Astrocyte (in vitro differentiated cells and primary cell): Measurements from ENCODE around the gene DBNDD2. TPM values are rescaled to one million over a fixed set of nuclear protein-coding genes. Genes with fewer than 3 reads are reported as not detected.

Source experiments
- DNase-seq: peaks from one replicate; pipeline ENCODE4 v3.0.0-alpha.2; 2010; ENCODE audit warnings: low read depth
- FAIRE-seq: peaks from 2 replicates; lab custom pipeline; 2011; peaks lifted over from hg19 to GRCh38; lab: Jason Lieb, UNC
- H2AFZ ChIP-seq: 2 replicates; pipeline ENCODE4 v1.6.0; 2012; ENCODE audit warnings: low read depth, low read length, inconsistent platforms
- H3K27ac ChIP-seq: 2 replicates; pipeline ENCODE4 v1.5.1; 2011; ENCODE audit warnings: low read depth, low read length, inconsistent platforms
- H3K27me3 ChIP-seq: 2 replicates; pipeline ENCODE4 v1.6.0; 2011; ENCODE audit warnings: low read length, inconsistent platforms; ENCODE audit not compliant: insufficient read depth
- H3K36me3 ChIP-seq: 2 replicates; pipeline ENCODE4 v1.5.1; 2011; ENCODE audit warnings: low read length, inconsistent platforms; ENCODE audit not compliant: insufficient read depth
- H3K4me1 ChIP-seq: 2 replicates; pipeline ENCODE4 v1.5.1; 2011; ENCODE audit warnings: low read length, inconsistent platforms; ENCODE audit not compliant: insufficient read depth
- H3K4me2 ChIP-seq: 2 replicates; pipeline ENCODE4 v1.6.0; 2012; ENCODE audit warnings: low read length, inconsistent platforms
- H3K4me3 ChIP-seq: 2 replicates; pipeline ENCODE4 v1.5.1; 2011; ENCODE audit warnings: low read depth, mild to moderate bottlenecking, low read length, inconsistent platforms; ENCODE audit not compliant: insufficient read depth
- H3K79me2 ChIP-seq: 2 replicates; pipeline ENCODE4 v1.6.0; 2012; ENCODE audit warnings: mild to moderate bottlenecking, low read length, inconsistent platforms; ENCODE audit not compliant: insufficient read depth
- H3K9ac ChIP-seq: 2 replicates; pipeline ENCODE4 v1.6.0; 2012; ENCODE audit warnings: mild to moderate bottlenecking, low read length, inconsistent platforms
- H3K9me3 ChIP-seq: 2 replicates; pipeline ENCODE4 v1.5.1; 2012; ENCODE audit warnings: low read depth, mild to moderate bottlenecking, low read length, inconsistent platforms; ENCODE audit not compliant: insufficient read depth
- H4K20me1 ChIP-seq: 2 replicates; pipeline ENCODE4 v1.6.0; 2012; ENCODE audit warnings: low read length, inconsistent platforms; ENCODE audit not compliant: insufficient read depth
- H3K27ac Mint-ChIP-seq: one replicate; pipeline ENCODE4 v1.8.0; 2021; ENCODE audit warnings: mild to moderate bottlenecking, mixed read lengths; ENCODE audit not compliant: unreplicated experiment
- H3K27me3 Mint-ChIP-seq: one replicate; pipeline ENCODE4 v1.8.0; 2021; ENCODE audit warnings: low read depth, mixed read lengths; ENCODE audit not compliant: unreplicated experiment
- H3K36me3 Mint-ChIP-seq: one replicate; pipeline ENCODE4 v1.8.0; 2021; ENCODE audit warnings: low read depth, mixed read lengths; ENCODE audit not compliant: unreplicated experiment
- H3K4me1 Mint-ChIP-seq: one replicate; pipeline ENCODE4 v1.8.0; 2021; ENCODE audit warnings: low read depth, mixed read lengths; ENCODE audit not compliant: unreplicated experiment
- H3K4me3 Mint-ChIP-seq: one replicate; pipeline ENCODE4 v1.8.0; 2021; ENCODE audit warnings: mild to moderate bottlenecking, moderate library complexity, mixed read lengths; ENCODE audit not compliant: unreplicated experiment
- H3K9me3 Mint-ChIP-seq: one replicate; pipeline ENCODE4 v1.8.0; 2021; ENCODE audit warnings: mild to moderate bottlenecking, mixed read lengths; ENCODE audit not compliant: unreplicated experiment
- CTCF ChIP-seq: IDR thresholded peaks from 2 replicates; pipeline ENCODE4 v1.5.1; 2011; ENCODE audit warnings: low read depth, mild to moderate bottlenecking, inconsistent platforms, low read length, moderate library complexity; ENCODE audit not compliant: insufficient read depth
- EZH2 ChIP-seq: IDR thresholded peaks from 2 replicates; pipeline ENCODE4 v1.6.1; 2012; ENCODE audit warnings: mild to moderate bottlenecking, low read length, inconsistent platforms; ENCODE audit not compliant: insufficient read depth
- total RNA-seq: library from RNA; stranded (reverse); gene quantifications from 2 replicates; pipeline ENCODE4 v1.2.1, GENCODE V29; 2021

The DBNDD2 gene
- total RNA-seq, 1 donor from 2014 or later = 11.3 TPM

- no peak overlapping the region for H3K4me3 Mint-ChIP-seq
- no peak for FAIRE-seq
- DNase-seq = no peak
- Histone ChIP-seq H3K9ac (no peak overlapping the region), H3K27ac (no peak overlapping the region), H3K4me2 (no peak overlapping the region), H4K20me1 (peaks cover 12% of the 10 kb centered on the region), H3K79me2 (no peaks in the 10 kb centered on the region), H3K4me3 (no peak overlapping the region), H3K9me3 (no peaks in the 10 kb centered on the region), H3K36me3 (no peaks in the 10 kb centered on the region), H3K27me3 (no peaks in the 10 kb centered on the region), H2AFZ (no peak overlapping the region), H3K4me1 (peaks cover 10% of the 10 kb centered on the region)
- no peak overlapping the region for H3K27ac Mint-ChIP-seq
- no peaks in the 10 kb centered on the region for H3K4me1 Mint-ChIP-seq
- peaks cover 13% of the 10 kb centered on the region for H3K36me3 Mint-ChIP-seq
- no peak for TF ChIP-seq CTCF
- TF ChIP-seq EZH2 = no peak
- H3K27me3 Mint-ChIP-seq = no peaks in the 10 kb centered on the region
- no peaks in the 10 kb centered on the region for H3K9me3 Mint-ChIP-seq
Measured at GRCh38 chr20:45374966-45375365, 33.1 kb upstream of the DBNDD2 start.

GRCh38 chr20:45377269-45377668, 30.8 kb upstream of the DBNDD2 start:
- Histone ChIP-seq H3K9ac (no peak overlapping the region), H3K9me3 (no peaks in the 10 kb centered on the region), H3K4me1 (peaks cover 10% of the 10 kb centered on the region), H4K20me1 (peaks cover 7% of the 10 kb centered on the region), H3K27ac (no peak overlapping the region), H3K4me2 (no peak overlapping the region), H2AFZ (no peak overlapping the region), H3K4me3 (no peak overlapping the region), H3K79me2 (no peaks in the 10 kb centered on the region), H3K27me3 (no peaks in the 10 kb centered on the region), H3K36me3 (no peaks in the 10 kb centered on the region)
- no peaks in the 10 kb centered on the region for H3K27me3 Mint-ChIP-seq
- no peak for FAIRE-seq
- H3K36me3 Mint-ChIP-seq = peaks cover 14% of the 10 kb centered on the region
- no peak for DNase-seq
- TF ChIP-seq CTCF = no peak
- no peak for TF ChIP-seq EZH2
- H3K4me1 Mint-ChIP-seq = no peaks in the 10 kb centered on the region
- H3K4me3 Mint-ChIP-seq = no peak overlapping the region
- no peak overlapping the region for H3K27ac Mint-ChIP-seq
- no peaks in the 10 kb centered on the region for H3K9me3 Mint-ChIP-seq

- H3K4me1 ChIP-seq = peaks cover 7% of the 10 kb centered on the region
- Mint-ChIP-seq H3K4me1 (no peaks in the 10 kb centered on the region), H3K36me3 (peaks cover 14% of the 10 kb centered on the region), H3K9me3 (no peaks in the 10 kb centered on the region), H3K27me3 (no peaks in the 10 kb centered on the region), H3K4me3 (no peak within 1 kb of the TSS), H3K27ac (no peak within 1 kb of the TSS)
- H3K9ac ChIP-seq = no peak within 1 kb of the TSS
- H3K4me2 ChIP-seq = no peak within 1 kb of the TSS
- TF ChIP-seq CTCF (no peak), EZH2 (no peak)
- no peak within 1 kb of the TSS for H3K27ac ChIP-seq
- no peak within 1 kb of the TSS for H2AFZ ChIP-seq
- H3K79me2 ChIP-seq = no peaks in the 10 kb centered on the region
- H3K27me3 ChIP-seq = no peaks in the 10 kb centered on the region
- FAIRE-seq = no peak
- H4K20me1 ChIP-seq = peaks cover 7% of the 10 kb centered on the region
- no peak within 1 kb of the TSS for H3K4me3 ChIP-seq
- H3K9me3 ChIP-seq = no peaks in the 10 kb centered on the region
- no peak for DNase-seq
- H3K36me3 ChIP-seq = no peaks in the 10 kb centered on the region
Measured at GRCh38 chr20:45378191-45378590, 29.9 kb upstream of the DBNDD2 start, which contains the start of gene TP53TG5. TP53TG5 (minus strand) TSS chr20:45378325; CDS start chr20:45378236, 89 bp downstream.
